ENCODE data around the gene PLXNA2. TPM values are rescaled to one million over a fixed set of nuclear protein-coding genes. Genes with fewer than 3 reads are reported as not detected.

Gene PLXNA2
- total and polyA plus RNA-seq, 2 of the 8 experiments (the other 6 are each of a cell fraction or from before 2014, with no cell fraction given), result 0.33 to 1.5 TPM

DNA sequence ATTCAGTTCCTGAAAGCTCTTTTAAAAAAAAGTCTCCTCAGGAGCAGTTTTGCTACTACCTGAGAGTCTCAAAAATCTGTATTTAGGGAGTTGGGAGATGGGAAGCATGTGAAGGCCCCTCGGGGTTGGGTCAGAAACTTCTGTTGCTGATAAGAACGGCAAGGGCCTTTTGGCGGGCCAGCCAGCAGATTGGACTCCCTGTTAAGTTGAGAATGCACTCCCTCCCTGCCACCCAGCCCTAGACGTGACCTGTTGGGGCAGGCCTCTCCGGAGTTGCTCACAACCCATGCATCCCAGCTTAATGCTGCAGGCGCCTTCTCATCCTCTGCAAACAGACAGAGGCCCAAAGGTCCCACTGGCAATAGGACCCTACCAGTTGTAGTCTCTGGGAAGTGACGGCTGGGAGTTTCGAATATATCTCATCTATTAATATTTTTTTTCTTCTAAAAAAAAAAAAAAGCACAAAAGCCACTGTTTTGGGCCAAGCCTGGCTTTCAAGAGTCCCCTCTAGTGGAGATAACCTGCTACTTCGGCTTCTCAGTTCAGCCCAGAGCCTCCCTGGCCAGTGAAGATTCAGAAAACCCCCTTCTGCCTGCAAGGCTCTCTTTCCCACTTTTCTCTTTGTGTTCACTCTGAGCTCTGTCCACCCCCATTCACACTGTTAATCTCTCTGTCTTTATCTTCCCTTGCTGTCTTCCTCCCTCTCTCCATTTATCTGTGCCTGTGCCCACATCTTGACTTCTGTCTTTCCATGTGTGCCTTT is 5.3 kb downstream of the PLXNA2 start:
- ChIA-PET CTCF (ENCODE audit: partially characterized antibody) (interaction anchor here (0.5 to 16.9 kb wide), 70 partner anchors 9 to 1186 kb away, joined by 3 to 315 read pairs (median 5); no protein-coding TSS in a partner anchor), POLR2A (ENCODE audit: partially characterized antibody) (interaction anchor here (0.6 kb wide), 1 partner anchor 286 kb away, joined by 3 read pairs; no protein-coding TSS in a partner anchor)
- Histone ChIP-seq H3K36me3 (ENCODE audit: control insufficient read depth in 2 of 4, insufficient read depth in 4 of 4, low read length in 3 of 4) (no peaks in the 10 kb centered on the region), H2BK12ac (ENCODE audit: low read depth, low read length) (0 out of 2 replicates have a peak overlapping the region, but pooled peaks have one; percentile 68), H2AFZ (ENCODE audit: low read length) (peak overlapping the region; percentile 10; the same call in 1 of the 2 replicates), H3K56ac (replicated peaks; ENCODE audit: insufficient read length, low read depth, low read length) (no peak overlapping the region), H3K23me2 (ENCODE audit: low read depth, low read length) (peaks cover 12% of the 10 kb centered on the region; the same call in 1 of the 2 replicates), H3K23ac (ENCODE audit: insufficient read length) (no peak overlapping the region), H2BK15ac (ENCODE audit: low read length) (peak overlapping the region; percentile 81; the same call in 1 of the 2 replicates), H3K4ac (replicated peaks; ENCODE audit: insufficient read length, low read depth, low read length) (no peak overlapping the region), H3K4me1 (replicated peaks in 1 of 4; ENCODE audit: control insufficient read depth in 3 of 4, insufficient read depth in 4 of 4, low read length in 3 of 4) (peaks cover 6 to 17% (median 11%) of the 10 kb centered on the region in 4 experiments), H2BK20ac (ENCODE audit: low read length) (no peak overlapping the region), H3K9ac (replicated peaks in 1 of 4; ENCODE audit: extremely low read depth in 1 of 4, low read depth in 3 of 4, low read length in 3 of 4) (no peak overlapping the region), H3K4me3 (ENCODE audit: extremely low read depth in 1 of 4, insufficient read depth in 2 of 4, low read depth in 3 of 4, low read length in 4 of 4) (no peak overlapping the region; a peak in 1 of 8 replicates), H2BK120ac (replicated peaks; ENCODE audit: low read depth, low read length) (peak overlapping the region; percentile 26), H3K27me3 (replicated peaks in 1 of 4; ENCODE audit: control insufficient read depth in 3 of 4, extremely low read depth in 1 of 4, insufficient read depth in 3 of 4, low read length in 3 of 4) (peaks cover 16 to 33% (median 28%) of the 10 kb centered on the region in 4 experiments), H4K8ac (ENCODE audit: extremely low read depth, insufficient read depth, low read length) (no peak overlapping the region), H3K79me1 (ENCODE audit: low read depth, low read length) (0 out of 2 replicates have a peak, but pooled peaks cover 3% of the 10 kb centered on the region), H3K27ac (ENCODE audit: low read depth, low read length) (no peak overlapping the region), H4K91ac (replicated peaks; ENCODE audit: insufficient read length, low read length) (no peak overlapping the region), H3K4me2 (ENCODE audit: insufficient read depth in 1 of 2, low read depth in 2 of 2, low read length in 2 of 2) (no peak overlapping the region; a peak in 1 of 4 replicates), H4K20me1 (replicated peaks in 1 of 2; ENCODE audit: control insufficient read depth in 1 of 2, insufficient read depth in 2 of 2, low read length in 2 of 2) (peaks cover 0 to 8% of the 10 kb centered on the region in 2 experiments), H2AK5ac (ENCODE audit: low read depth, low read length) (0 out of 2 replicates have a peak overlapping the region, but pooled peaks have one; percentile 86), H3K18ac (ENCODE audit: extremely low read depth, low read length) (peak overlapping the region; percentile 62; the same call in 1 of the 2 replicates), H4K5ac (ENCODE audit: insufficient read length, low read depth, low read length) (no peak overlapping the region), H3K9me3 (ENCODE audit: insufficient read depth in 2 of 2, low read depth in 1 of 2, low read length in 1 of 2) (no peaks in the 10 kb centered on the region), H3K14ac (ENCODE audit: insufficient read length) (no peak overlapping the region), H3K79me2 (ENCODE audit: control insufficient read depth in 1 of 2, insufficient read depth in 2 of 2, low read length in 2 of 2) (no peaks in the 10 kb centered on the region), H2BK5ac (ENCODE audit: low read depth, low read length) (no peak overlapping the region)
- no peak for FAIRE-seq
- DNase-seq (ENCODE audit: low read depth in 1 of 2, low spot score in 2 of 2), result no peak
- 33% methylated on average over 9 of the region's 9 CpGs; no CpG with 5 or more reads in 1 of the 2 experiments for WGBS, 2 experiments (ENCODE audit: extremely low coverage in 1 of 2, insufficient coverage in 1 of 2, insufficient read length in 1 of 2, insufficient replicate concordance in 2 of 2, low coverage in 1 of 2, low lambda C conversion rate in 2 of 2, missing lambda C conversion rate in 1 of 2)
- TF ChIP-seq RAD21 (IDR thresholded peaks at IDR 0.05 in 1 of 2, conservative IDR thresholded peaks at IDR 0.05 in 1 of 2; ENCODE audit: low read depth in 2 of 2, low read length in 2 of 2) (peak; percentile 53 to 63), TAF1 (IDR thresholded peaks at IDR 0.05; ENCODE audit: low read depth, low read length) (no peak), CHD1 (IDR thresholded peaks at IDR 0.05; ENCODE audit: low read depth, low read length) (no peak), CEBPB (IDR thresholded peaks at IDR 0.05; ENCODE audit: low read depth, low read length) (no peak), JUND (IDR thresholded peaks at IDR 0.05; ENCODE audit: low read length) (0 out of 2 replicates have a peak, but pooled peaks have one; percentile 11), CTCF (IDR thresholded peaks at IDR 0.05; ENCODE audit: control extremely low read depth in 1 of 3, insufficient read depth in 1 of 3, low read depth in 1 of 3, low read length in 3 of 3) (peak; percentile 48 to 65 (median 59))
